HepG2 (cell line): ENCODE measurements around the gene ZNF606. TPM values are rescaled to one million over a fixed set of nuclear protein-coding genes. Genes with fewer than 3 reads are reported as not detected.

Experiments
- GLI4 ChIP-seq: sonication (generic); formaldehyde crosslinking; IDR thresholded peaks from 2 replicates; pipeline ENCODE4 v1.5.1; 2020; ENCODE audit warnings: missing genetic modification reagents, mild to moderate bottlenecking, moderate library complexity, borderline replicate concordance
- JARID2 ChIP-seq: sonication (generic); formaldehyde crosslinking; IDR thresholded peaks from 2 replicates; pipeline ENCODE4 v1.8.1; 2023; ENCODE audit warnings: missing genetic modification reagents, inconsistent platforms; ENCODE audit not compliant: insufficient replicate concordance
- MLLT10 ChIP-seq: sonication (generic); formaldehyde crosslinking; IDR thresholded peaks from 2 replicates; pipeline ENCODE4 v1.4.0; 2020; ENCODE audit warnings: missing genetic modification reagents
- MYNN ChIP-seq: sonication (generic); formaldehyde crosslinking; IDR thresholded peaks from 2 replicates; pipeline ENCODE4 v1.4.0; 2020; ENCODE audit warnings: mild to moderate bottlenecking, low read depth, missing genetic modification reagents
- SAP130 ChIP-seq: IDR thresholded peaks from 2 replicates; pipeline ENCODE4 v1.6.1; 2016; ENCODE audit warnings: low read depth
- SMAD9 ChIP-seq: sonication (generic); formaldehyde crosslinking; IDR thresholded peaks from 2 replicates; pipeline ENCODE4 v1.5.1; 2020; ENCODE audit warnings: mild to moderate bottlenecking, missing genetic modification reagents
- SOX6 ChIP-seq, 2 experiments: fragments of 450-650 bp in 1 of 2; sonication (generic) in 1 of 2; formaldehyde crosslinking in 1 of 2; IDR thresholded peaks; 2 replicates each; pipeline versions ENCODE4 v1.4.0 to v1.6.1; 2017 to 2020; ENCODE audit warnings: antibody characterized with exemption in 1 of 2, mild to moderate bottlenecking in 1 of 2, missing genetic modification reagents in 1 of 2
- TBL1XR1 ChIP-seq: fragments of 150-350 bp; IDR thresholded peaks from 2 replicates; pipeline ENCODE4 v1.6.1; 2014; ENCODE audit warnings: borderline replicate concordance, low read length; ENCODE audit not compliant: partially characterized antibody
- THAP11 ChIP-seq: IDR thresholded peaks from 2 replicates; pipeline ENCODE4 v1.6.1; 2016; ENCODE audit warnings: missing biosample characterization, missing genetic modification reagents
- ZKSCAN1 ChIP-seq: fragments of 150-350 bp; IDR thresholded peaks from 2 replicates; pipeline ENCODE4 v1.6.1; 2014; ENCODE audit warnings: low read length
- ZNF230 ChIP-seq: sonication (generic); formaldehyde crosslinking; IDR thresholded peaks from 2 replicates; pipeline ENCODE4 v1.4.0; 2020; ENCODE audit warnings: mild to moderate bottlenecking, missing genetic modification reagents
- ZNF343 ChIP-seq: sonication (generic); formaldehyde crosslinking; IDR thresholded peaks from 2 replicates; pipeline ENCODE4 v1.4.0; 2020; ENCODE audit warnings: mild to moderate bottlenecking, missing genetic modification reagents
- ZNF747 ChIP-seq: sonication (generic); formaldehyde crosslinking; IDR thresholded peaks from 2 replicates; pipeline ENCODE4 v1.8.1; 2023; ENCODE audit warnings: missing genetic modification reagents, mild to moderate bottlenecking, borderline replicate concordance
- polyA plus RNA-seq, 8 experiments: library from polyadenylated mRNA; depleted of rRNA in 3 of 8; stranded (reverse) in 7 of 8; unstranded in 1 of 8; fragments of >200 nt; fragmentation: Illumina TruSeq in 4 of 8; extraction: Trizol in 4 of 8; gene quantifications; 2 replicates each; pipeline versions ENCODE4 v1.2.1 to v1.2.3, GENCODE V29; 2011 to 2016; ENCODE audit warnings: low read depth in 4 of 8, missing spikeins in 1 of 8, mixed read lengths in 1 of 8; ENCODE audit not compliant: insufficient read depth in 1 of 8
- total RNA-seq, 5 experiments: library from RNA; depleted of rRNA; stranded (reverse); fragments of >200 nt; fragmentation: Illumina TruSeq; extraction: Trizol; gene quantifications; 2 replicates each; pipeline ENCODE4 v1.2.3, GENCODE V29; 2016; ENCODE audit warnings: low read depth in 1 of 5
- TF ChIP-seq, protein P1 (sequence below): sonication (generic); formaldehyde crosslinking; IDR thresholded peaks from 2 replicates; pipeline ENCODE4 v1.4.0; 2020; ENCODE audit warnings: low read depth, mild to moderate bottlenecking, missing genetic modification reagents
- TF ChIP-seq, protein P2 (sequence below): sonication (generic); formaldehyde crosslinking; IDR thresholded peaks from 2 replicates; pipeline ENCODE4 v1.4.0; 2020; ENCODE audit warnings: mild to moderate bottlenecking, missing genetic modification reagents
- TF ChIP-seq, protein P3 (sequence below): sonication (generic); formaldehyde crosslinking; IDR thresholded peaks from 2 replicates; pipeline ENCODE4 v1.5.1; 2020; ENCODE audit warnings: mild to moderate bottlenecking, missing genetic modification reagents, moderate library complexity
- TF ChIP-seq, protein P4 (sequence below): sonication (generic); formaldehyde crosslinking; IDR thresholded peaks from 2 replicates; pipeline ENCODE4 v1.8.0; 2022; ENCODE audit warnings: missing genetic modification reagents, mild to moderate bottlenecking, inconsistent platforms, borderline replicate concordance

ZNF606 gene
- total and polyA plus RNA-seq, 2 of the 13 experiments (the other 11 are each of a cell fraction or from before 2014, with no cell fraction given), result 4.2 to 14.8 TPM

DNA sequence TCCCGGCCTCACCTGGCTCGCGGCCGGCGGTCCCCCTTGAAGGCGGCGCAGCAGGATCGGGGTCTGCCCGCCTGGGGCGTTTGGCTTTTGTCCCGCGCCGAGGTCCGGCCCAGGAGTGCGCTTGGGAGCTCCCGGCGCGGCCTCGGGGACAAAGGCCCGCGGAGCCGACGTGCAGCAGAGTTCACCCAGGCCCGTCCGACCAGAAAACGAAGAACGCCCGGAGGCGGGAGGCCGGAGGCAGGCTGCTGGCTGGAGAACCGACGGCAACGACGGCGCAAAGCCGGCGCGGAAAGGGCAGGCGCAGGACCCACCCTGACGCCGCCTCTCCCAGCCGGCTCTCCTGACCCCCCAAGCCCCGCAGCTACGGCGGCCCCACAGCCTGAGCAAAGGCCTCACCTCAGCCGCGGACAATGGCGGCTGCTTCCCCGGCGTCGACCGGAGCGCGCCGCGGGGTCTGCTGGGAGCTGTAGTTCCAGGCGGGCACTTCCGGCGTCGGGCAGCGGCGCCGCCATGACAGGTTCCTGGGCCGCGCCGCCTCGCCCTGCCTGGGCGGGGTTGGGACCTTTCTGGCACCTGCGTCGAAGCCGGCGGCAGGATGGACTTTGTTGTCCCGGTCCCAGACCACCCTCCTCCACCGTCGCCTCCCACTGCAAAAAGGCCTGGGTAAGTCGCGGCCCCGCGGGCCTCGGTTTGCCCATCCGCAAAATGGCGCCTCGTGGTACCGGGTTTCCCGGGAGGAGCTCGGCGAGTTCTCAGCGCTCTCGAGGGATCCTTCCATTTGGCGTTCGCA is at the start of gene ZNF606 (continued):
- peak; percentile 81; the same call in 1 of the 2 replicates for TF ChIP-seq MYNN (CRISPR knock-in tag)
- no peak for TF ChIP-seq MLLT10 (CRISPR knock-in tag)
- TF ChIP-seq, protein P1, sequence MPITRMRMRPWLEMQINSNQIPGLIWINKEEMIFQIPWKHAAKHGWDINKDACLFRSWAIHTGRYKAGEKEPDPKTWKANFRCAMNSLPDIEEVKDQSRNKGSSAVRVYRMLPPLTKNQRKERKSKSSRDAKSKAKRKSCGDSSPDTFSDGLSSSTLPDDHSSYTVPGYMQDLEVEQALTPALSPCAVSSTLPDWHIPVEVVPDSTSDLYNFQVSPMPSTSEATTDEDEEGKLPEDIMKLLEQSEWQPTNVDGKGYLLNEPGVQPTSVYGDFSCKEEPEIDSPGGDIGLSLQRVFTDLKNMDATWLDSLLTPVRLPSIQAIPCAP (CRISPR knock-in tag), result no peak
- no peak for TF ChIP-seq JARID2
- TF ChIP-seq SMAD9, result no peak; the same call in 1 of the 2 replicates
- TF ChIP-seq, protein P2, sequence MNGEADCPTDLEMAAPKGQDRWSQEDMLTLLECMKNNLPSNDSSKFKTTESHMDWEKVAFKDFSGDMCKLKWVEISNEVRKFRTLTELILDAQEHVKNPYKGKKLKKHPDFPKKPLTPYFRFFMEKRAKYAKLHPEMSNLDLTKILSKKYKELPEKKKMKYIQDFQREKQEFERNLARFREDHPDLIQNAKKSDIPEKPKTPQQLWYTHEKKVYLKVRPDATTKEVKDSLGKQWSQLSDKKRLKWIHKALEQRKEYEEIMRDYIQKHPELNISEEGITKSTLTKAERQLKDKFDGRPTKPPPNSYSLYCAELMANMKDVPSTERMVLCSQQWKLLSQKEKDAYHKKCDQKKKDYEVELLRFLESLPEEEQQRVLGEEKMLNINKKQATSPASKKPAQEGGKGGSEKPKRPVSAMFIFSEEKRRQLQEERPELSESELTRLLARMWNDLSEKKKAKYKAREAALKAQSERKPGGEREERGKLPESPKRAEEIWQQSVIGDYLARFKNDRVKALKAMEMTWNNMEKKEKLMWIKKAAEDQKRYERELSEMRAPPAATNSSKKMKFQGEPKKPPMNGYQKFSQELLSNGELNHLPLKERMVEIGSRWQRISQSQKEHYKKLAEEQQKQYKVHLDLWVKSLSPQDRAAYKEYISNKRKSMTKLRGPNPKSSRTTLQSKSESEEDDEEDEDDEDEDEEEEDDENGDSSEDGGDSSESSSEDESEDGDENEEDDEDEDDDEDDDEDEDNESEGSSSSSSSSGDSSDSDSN (CRISPR knock-in tag), result peak; percentile 94
- TF ChIP-seq SOX6 (IDR thresholded peaks at IDR 0.05), result no peak
- peak; percentile 46 for TF ChIP-seq SOX6 (CRISPR knock-in tag; IDR thresholded peaks at IDR 0.05)
- peak; percentile 61; the same call in 1 of the 2 replicates for TF ChIP-seq GLI4 (CRISPR knock-in tag)
- TF ChIP-seq ZNF747 (CRISPR knock-in tag), result 0 out of 2 replicates have a peak, but pooled peaks have one; percentile 21
- TF ChIP-seq, protein P3, sequence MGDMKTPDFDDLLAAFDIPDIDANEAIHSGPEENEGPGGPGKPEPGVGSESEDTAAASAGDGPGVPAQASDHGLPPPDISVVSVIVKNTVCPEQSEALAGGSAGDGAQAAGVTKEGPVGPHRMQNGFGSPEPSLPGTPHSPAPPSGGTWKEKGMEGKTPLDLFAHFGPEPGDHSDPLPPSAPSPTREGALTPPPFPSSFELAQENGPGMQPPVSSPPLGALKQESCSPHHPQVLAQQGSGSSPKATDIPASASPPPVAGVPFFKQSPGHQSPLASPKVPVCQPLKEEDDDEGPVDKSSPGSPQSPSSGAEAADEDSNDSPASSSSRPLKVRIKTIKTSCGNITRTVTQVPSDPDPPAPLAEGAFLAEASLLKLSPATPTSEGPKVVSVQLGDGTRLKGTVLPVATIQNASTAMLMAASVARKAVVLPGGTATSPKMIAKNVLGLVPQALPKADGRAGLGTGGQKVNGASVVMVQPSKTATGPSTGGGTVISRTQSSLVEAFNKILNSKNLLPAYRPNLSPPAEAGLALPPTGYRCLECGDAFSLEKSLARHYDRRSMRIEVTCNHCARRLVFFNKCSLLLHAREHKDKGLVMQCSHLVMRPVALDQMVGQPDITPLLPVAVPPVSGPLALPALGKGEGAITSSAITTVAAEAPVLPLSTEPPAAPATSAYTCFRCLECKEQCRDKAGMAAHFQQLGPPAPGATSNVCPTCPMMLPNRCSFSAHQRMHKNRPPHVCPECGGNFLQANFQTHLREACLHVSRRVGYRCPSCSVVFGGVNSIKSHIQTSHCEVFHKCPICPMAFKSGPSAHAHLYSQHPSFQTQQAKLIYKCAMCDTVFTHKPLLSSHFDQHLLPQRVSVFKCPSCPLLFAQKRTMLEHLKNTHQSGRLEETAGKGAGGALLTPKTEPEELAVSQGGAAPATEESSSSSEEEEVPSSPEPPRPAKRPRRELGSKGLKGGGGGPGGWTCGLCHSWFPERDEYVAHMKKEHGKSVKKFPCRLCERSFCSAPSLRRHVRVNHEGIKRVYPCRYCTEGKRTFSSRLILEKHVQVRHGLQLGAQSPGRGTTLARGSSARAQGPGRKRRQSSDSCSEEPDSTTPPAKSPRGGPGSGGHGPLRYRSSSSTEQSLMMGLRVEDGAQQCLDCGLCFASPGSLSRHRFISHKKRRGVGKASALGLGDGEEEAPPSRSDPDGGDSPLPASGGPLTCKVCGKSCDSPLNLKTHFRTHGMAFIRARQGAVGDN (CRISPR knock-in tag), result peak; percentile 93
- TF ChIP-seq SAP130, result peak; percentile 94
- no peak for TF ChIP-seq TBL1XR1
- TF ChIP-seq ZNF230 (CRISPR knock-in tag), result no peak
- TF ChIP-seq ZNF343, result no peak
- TF ChIP-seq, protein P4, sequence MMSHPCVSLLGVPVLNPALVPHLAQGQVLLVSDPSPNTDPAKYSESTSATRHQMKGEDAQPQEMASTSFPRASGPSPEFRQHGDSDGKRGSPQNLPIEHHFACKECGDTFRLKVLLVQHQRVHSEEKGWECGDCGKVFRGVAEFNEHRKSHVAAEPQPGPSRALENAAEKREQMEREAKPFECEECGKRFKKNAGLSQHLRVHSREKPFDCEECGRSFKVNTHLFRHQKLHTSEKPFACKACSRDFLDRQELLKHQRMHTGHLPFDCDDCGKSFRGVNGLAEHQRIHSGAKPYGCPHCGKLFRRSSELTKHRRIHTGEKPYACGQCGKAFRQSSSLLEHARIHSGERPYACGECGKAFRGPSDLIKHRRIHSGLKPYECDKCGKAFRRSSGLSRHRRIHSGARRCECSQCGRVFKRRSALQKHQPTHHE (CRISPR knock-in tag), result no peak
- peak; percentile 100 for TF ChIP-seq THAP11 (CRISPR knock-in tag)
- no peak for TF ChIP-seq ZKSCAN1
